Measurements from ENCODE around the gene PTPRO.

Gene PTPRO

GRCh38 chr12:15405606-15406005 is 83.3 kb downstream of the PTPRO start:
- no peak for DNase-seq (ENCODE audit: low read depth)
- no peak overlapping the region for H3K4me3 ChIP-seq (ENCODE audit: low read depth, low read length)
- TF ChIP-seq CTCF (IDR thresholded peaks at IDR 0.05; ENCODE audit: insufficient read depth, low read depth, low read length, missing control alignments), result no peak

- no peak for TF ChIP-seq CTCF (IDR thresholded peaks at IDR 0.05; ENCODE audit: insufficient read depth, low read depth, low read length, missing control alignments)
- DNase-seq (ENCODE audit: low read depth), result no peak
- no peak overlapping the region for H3K4me3 ChIP-seq (ENCODE audit: low read depth, low read length)
Observed at GRCh38 chr12:15407025-15407424, 84.7 kb downstream of the PTPRO start.

GRCh38 chr12:15411842-15412241 is 89.5 kb downstream of the PTPRO start:
- DNase-seq (ENCODE audit: low read depth), result no peak
- no peak for TF ChIP-seq CTCF (IDR thresholded peaks at IDR 0.05; ENCODE audit: insufficient read depth, low read depth, low read length, missing control alignments)
- H3K4me3 ChIP-seq (ENCODE audit: low read depth, low read length), result no peak overlapping the region

GRCh38 chr12:15417691-15418090 is 95.4 kb downstream of the PTPRO start:
- TF ChIP-seq CTCF (IDR thresholded peaks at IDR 0.05; ENCODE audit: insufficient read depth, low read depth, low read length, missing control alignments), result no peak
- no peak for DNase-seq (ENCODE audit: low read depth)
- H3K4me3 ChIP-seq (ENCODE audit: low read depth, low read length), result no peak overlapping the region

- DNase-seq (ENCODE audit: low read depth), result no peak
- no peak for TF ChIP-seq CTCF (IDR thresholded peaks at IDR 0.05; ENCODE audit: insufficient read depth, low read depth, low read length, missing control alignments)
Observed at GRCh38 chr12:15423629-15424028, 101.3 kb downstream of the PTPRO start.

GRCh38 chr12:15427913-15428312 is 105.6 kb downstream of the PTPRO start:
- H3K4me3 ChIP-seq (ENCODE audit: low read depth, low read length), result no peak overlapping the region
- DNase-seq (ENCODE audit: low read depth), result no peak
- TF ChIP-seq CTCF (IDR thresholded peaks at IDR 0.05; ENCODE audit: insufficient read depth, low read depth, low read length, missing control alignments), result no peak

More at GRCh38 chr12:15423629-15424028, 101.3 kb downstream of the PTPRO start:
- H3K4me3 ChIP-seq (ENCODE audit: low read depth, low read length), result no peak overlapping the region

GRCh38 chr12:15428632-15429031 is 106.3 kb downstream of the PTPRO start:
- DNase-seq (ENCODE audit: low read depth), result no peak
- no peak overlapping the region for H3K4me3 ChIP-seq (ENCODE audit: low read depth, low read length)
- no peak for TF ChIP-seq CTCF (IDR thresholded peaks at IDR 0.05; ENCODE audit: insufficient read depth, low read depth, low read length, missing control alignments)
